Lower leg skin (tissue), 4 donors: ENCODE data around the gene MXRA7. TPM values are rescaled to one million over a fixed set of nuclear protein-coding genes. Genes with fewer than 3 reads are reported as not detected.
"Not testable (repeated sequence)": the region's sequence is repeated elsewhere in the genome, so short reads cannot be mapped to it uniquely, and the experiment has no call there.

Experiments
- DNase-seq, 2 donors: peaks; one replicate each; pipeline ENCODE4 v3.0.0-alpha.2; 2019; ENCODE audit warnings: low spot score in 2 of 2
- H3K4me3 ChIP-seq: fragments of 200-600 bp; sonication (generic); 2 replicates; pipeline ENCODE4 v1.5.1; 2017; ENCODE audit warnings: mild to moderate bottlenecking, low read depth; ENCODE audit not compliant: poor library complexity, severe bottlenecking
- CTCF ChIP-seq, 3 donors: fragments of 450-650 bp; IDR thresholded peaks; one replicate each; pipeline ENCODE4 v1.5.1; 2016; ENCODE audit warnings: antibody characterized with exemption in 3 of 3, mild to moderate bottlenecking in 3 of 3, moderate library complexity in 2 of 3
- POLR2A ChIP-seq, 2 donors: fragments of 450-650 bp; IDR thresholded peaks; one replicate each; pipeline ENCODE4 v1.6.1; 2016 to 2017; ENCODE audit warnings: antibody characterized with exemption in 2 of 2, mild to moderate bottlenecking in 1 of 2, moderate library complexity in 1 of 2
- WGBS, 2 donors: methylation state at CpG; one replicate each; pipeline ENCODE4 v1.1.5; 2018; 5-methylcytosine and 5-hydroxymethylcytosine counted together
- intact Hi-C: fragments of 100-400 bp; cut with DNase I; formaldehyde crosslinking; loops from one replicate; pipeline ENCODE4 v1.15.0; 2023; ENCODE audit warnings: low total_unique reads
- total RNA-seq, 4 donors: library from RNA; depleted of rRNA; stranded (reverse); fragments of >200 nt; gene quantifications; one replicate each; pipeline ENCODE4 v1.1.0, GENCODE V29; 2016

Gene MXRA7
- total RNA-seq, 4 donors from 2014 or later: 31.6 to 97.4 (median 47.1) TPM

- WGBS, 2 donors: 72 to 85% methylated on average over 4 of the region's 4 CpGs
- DNase-seq: no peak
- no peak for TF ChIP-seq POLR2A (IDR thresholded peaks at IDR 0.05)
- no peak for TF ChIP-seq CTCF (IDR thresholded peaks at IDR 0.05)
- intact Hi-C loops: no loop called here
- no peak overlapping the region for H3K4me3 ChIP-seq
Measured at GRCh38 chr17:76752006-76752405, 41.2 kb upstream of the MXRA7 start.

DNA sequence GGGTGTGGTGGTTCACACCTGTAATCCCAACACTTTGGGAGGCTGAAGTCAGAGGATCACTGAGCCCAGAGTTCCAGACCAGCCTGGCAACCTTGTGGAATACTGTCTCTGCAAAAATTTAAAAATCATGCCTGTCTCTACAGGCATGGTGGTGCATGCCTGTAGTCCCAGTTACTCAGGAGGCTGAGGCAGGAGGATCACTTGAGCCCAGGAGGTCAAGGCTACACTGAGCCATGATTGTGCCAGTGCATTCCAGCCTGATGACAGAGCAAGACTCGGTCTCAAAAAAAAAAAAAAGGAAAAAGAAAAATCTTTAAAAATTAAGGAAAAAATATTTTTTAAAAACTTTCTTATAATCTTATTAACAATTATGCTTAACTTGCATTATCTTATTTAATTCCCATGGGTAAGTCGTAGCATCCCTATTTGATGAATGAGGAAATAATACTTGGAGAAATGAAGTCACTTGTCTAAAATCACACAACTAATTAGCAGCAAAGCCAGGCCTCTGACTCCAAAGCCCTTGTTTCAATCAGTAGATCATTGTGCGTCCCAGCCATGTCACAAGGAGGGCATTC, 40.7 kb upstream of the MXRA7 start:
- H3K4me3 ChIP-seq: no peak overlapping the region
- intact Hi-C loops: no loop called here
- no peak for TF ChIP-seq POLR2A (IDR thresholded peaks at IDR 0.05)
- TF ChIP-seq CTCF (IDR thresholded peaks at IDR 0.05): no peak
- no peak for DNase-seq
- WGBS, 2 donors: 82 to 86% methylated on average over 3 of the region's 3 CpGs

DNA sequence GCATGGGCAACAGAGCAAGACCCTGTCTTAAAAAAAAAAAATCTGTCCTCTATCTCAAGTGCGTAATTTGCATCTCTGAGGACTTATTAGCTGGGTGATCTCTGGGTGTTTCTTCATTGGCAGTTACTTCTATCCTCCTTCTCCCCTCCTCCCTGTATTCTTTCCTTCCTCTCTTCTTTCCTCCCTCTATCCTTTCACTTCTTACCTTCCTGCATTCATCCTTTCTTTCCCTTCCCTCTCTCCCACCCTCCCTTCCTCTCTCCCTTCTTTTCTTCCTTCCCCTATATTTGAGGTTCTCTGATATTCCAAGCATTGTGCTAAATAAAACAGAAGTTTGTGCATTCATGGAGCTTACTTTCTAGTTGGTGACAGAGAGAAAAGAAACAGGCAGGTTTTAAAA, 37.9 kb upstream of the MXRA7 start:
- 96 to 100% methylated on average over 1 of the region's 1 CpG for WGBS, 2 donors
- H3K4me3 ChIP-seq: no peak overlapping the region
- intact Hi-C loops: no loop called here
- TF ChIP-seq CTCF (IDR thresholded peaks at IDR 0.05) (no peak), POLR2A (IDR thresholded peaks at IDR 0.05) (no peak)
- DNase-seq: no peak

- WGBS, 2 donors: 33 to 44% methylated on average over 9 of the region's 9 CpGs
- intact Hi-C loops: no loop called here
- DNase-seq: no peak
- H3K4me3 ChIP-seq: no peak overlapping the region
- no peak for TF ChIP-seq POLR2A (IDR thresholded peaks at IDR 0.05)
- no peak for TF ChIP-seq CTCF (IDR thresholded peaks at IDR 0.05)
Measured at GRCh38 chr17:76747716-76748363, 37.1 kb upstream of the MXRA7 start.

DNA sequence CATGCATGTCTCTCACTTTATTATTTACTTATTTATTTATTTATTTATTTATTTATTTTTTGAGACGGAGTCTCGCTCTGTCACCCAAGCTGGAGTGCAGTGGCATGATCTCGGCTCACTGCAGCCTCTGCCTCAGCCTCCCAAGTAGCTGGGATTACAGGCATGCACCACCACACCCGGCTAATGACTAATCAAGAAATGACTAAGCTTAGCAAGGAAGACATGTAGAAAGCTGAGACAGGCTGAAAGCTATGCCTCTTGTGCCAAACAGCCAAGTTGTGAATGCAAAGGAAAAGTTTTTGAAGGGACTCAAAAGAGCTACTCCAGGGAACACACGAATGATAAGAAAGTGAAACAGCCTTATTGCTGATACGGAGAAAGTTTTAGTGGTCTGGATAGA, 35.0 kb upstream of the MXRA7 start:
- DNase-seq, intact Hi-C loops, H3K4me3 ChIP-seq: not testable (repeated sequence)
- WGBS, 2 donors: 86 to 91% methylated on average over 6 of the region's 6 CpGs

DNA sequence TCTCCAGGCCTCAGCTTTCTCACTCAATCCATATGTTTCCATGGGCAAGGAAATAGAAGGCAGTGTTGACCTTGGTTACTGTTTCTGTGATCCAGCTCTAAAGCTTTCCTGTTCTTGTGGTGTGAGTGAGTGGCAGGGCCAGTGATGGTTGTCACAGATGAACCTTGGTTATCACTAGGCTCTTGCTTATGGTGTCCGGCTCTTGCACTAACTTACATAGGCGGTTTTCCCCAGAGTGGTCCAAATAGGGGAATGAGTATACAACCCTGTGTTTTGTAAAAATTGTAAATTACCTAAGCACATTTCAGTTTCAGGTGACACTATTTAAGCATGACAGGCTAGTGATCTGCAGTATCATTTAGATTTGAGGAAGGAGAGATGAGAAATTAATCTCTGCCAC, 34.0 kb upstream of the MXRA7 start:
- no peak overlapping the region for H3K4me3 ChIP-seq
- 98 to 100% methylated on average over 2 of the region's 2 CpGs for WGBS, 2 donors
- intact Hi-C loops: no loop called here
- TF ChIP-seq CTCF (IDR thresholded peaks at IDR 0.05): no peak
- no peak for TF ChIP-seq POLR2A (IDR thresholded peaks at IDR 0.05)
- DNase-seq: no peak
